Mesenteric fat pad (tissue), 1 donor: ENCODE measurements around the gene AEN. TPM values are rescaled to one million over a fixed set of nuclear protein-coding genes. Genes with fewer than 3 reads are reported as not detected.

ENCODE experiments used
- DNase-seq: peaks from one replicate; pipeline ENCODE4 v3.0.0-alpha.2; 2020; ENCODE audit warnings: low spot score
- total RNA-seq: library from RNA; stranded (reverse); fragmentation: NEBNext Ultra II Directional; extraction: Animal tissue kit (Norgen Biotek cat#: 25700); gene quantifications from one replicate; pipeline ENCODE4 v1.2.1, GENCODE V29; 2021
- donor health status: DM: yes; HTN: yes; CAD: no.

AEN gene
- total RNA-seq, 1 donor from 2014 or later = 23.3 TPM

GRCh38 chr15:88648357-88649214 is 27.4 kb downstream of the AEN start:
- DNase-seq = peak; percentile 88

GRCh38 chr15:88649286-88649733 is 28.2 kb downstream of the AEN start:
- peak; percentile 86 for DNase-seq

GRCh38 chr15:88649753-88650551 is 28.8 kb downstream of the AEN start:
- peak; percentile 74 for DNase-seq

DNA sequence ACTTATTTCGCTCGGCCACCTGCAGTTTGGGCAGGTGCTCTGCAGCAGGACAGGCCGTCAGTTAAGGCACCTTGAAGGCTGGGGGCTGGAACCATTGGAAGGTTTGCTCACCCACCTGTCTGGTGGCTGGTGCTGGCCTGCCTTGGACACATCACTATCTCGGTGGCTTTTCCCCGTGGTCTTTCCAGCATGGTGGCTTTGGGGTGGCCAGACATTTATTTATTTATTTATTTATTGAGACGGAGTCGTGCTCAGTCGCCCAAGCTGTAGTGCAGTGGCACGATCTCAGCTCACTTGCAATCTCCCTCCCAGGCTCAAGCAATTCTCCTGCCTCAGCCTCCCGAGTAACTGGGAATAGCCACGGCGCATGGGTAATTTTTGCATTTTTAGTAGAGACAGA is 29.4 kb downstream of the AEN start:
- peak; percentile 72 for DNase-seq

DNA sequence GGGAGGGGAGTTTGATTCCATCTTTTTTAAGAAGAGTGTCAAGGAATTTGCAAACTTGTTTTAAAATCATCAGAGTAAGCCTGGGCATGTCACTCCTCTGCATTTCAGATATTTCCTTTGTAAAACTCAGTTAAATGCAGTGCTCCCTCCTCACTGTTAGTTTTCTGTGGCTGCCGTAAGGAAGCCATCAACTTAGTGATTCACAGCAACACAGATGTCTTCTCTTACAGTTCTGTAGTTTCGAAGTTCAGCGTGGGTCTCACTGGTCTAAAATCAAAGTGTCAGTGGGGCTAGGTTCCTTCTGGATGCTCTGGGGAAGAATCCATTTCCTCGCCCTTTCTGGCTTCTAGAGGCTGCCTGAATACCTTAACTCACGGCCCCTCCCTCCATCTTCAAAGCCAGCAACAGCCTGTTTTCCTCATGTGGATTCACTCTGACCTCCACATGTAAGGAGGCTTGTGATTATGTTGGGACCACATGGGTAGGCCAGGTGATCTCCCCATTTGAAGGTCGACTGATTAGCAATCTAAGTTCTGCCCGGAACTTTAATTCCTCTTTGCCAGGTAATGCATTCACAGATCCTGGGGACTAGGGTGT is 30.1 kb downstream of the AEN start:
- peak; percentile 20 for DNase-seq

- DNase-seq = peak; percentile 84
These were observed 30.8 kb downstream of the AEN start for GRCh38 chr15:88651971-88652370.

DNA sequence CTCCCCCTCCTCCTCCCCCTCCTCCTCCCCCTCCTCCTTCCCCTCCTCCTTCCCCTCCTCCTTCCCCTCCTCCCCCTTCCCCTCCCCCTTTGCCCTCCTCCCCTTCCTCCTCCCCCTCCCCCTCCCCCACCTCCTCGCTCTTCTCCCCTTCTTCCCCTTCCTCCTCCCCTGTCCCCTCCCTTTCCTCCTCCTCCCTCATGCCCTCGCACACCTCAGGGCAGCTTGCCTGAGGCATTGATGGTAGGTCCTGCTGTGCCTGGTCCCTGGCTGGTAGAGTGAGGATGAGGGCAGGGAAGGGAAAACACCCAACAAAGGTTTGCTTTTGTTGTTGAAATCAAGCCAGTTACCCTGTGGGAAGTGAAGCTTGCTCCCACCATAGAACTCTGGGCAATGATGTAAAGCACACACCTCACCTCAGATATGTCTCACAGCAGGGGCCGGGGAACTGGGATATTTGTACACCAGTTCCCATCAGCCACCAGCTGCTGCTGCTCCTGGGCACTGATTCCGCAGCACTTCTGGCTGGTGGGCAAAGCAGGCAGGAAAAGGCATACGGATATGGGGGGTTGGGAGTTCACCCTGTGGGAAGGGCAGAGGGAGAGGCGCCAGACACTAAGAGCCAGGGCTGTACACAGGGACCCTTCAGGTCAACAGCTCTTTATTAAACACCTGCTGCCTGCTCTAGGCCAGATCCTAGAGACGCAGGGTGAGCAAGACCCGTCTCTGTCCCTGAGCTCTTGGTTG is 31.5 kb downstream of the AEN start:
- peak; percentile 30 for DNase-seq

- peak; percentile 60 for DNase-seq
These were observed 32.3 kb downstream of the AEN start for GRCh38 chr15:88653200-88654064.

DNA sequence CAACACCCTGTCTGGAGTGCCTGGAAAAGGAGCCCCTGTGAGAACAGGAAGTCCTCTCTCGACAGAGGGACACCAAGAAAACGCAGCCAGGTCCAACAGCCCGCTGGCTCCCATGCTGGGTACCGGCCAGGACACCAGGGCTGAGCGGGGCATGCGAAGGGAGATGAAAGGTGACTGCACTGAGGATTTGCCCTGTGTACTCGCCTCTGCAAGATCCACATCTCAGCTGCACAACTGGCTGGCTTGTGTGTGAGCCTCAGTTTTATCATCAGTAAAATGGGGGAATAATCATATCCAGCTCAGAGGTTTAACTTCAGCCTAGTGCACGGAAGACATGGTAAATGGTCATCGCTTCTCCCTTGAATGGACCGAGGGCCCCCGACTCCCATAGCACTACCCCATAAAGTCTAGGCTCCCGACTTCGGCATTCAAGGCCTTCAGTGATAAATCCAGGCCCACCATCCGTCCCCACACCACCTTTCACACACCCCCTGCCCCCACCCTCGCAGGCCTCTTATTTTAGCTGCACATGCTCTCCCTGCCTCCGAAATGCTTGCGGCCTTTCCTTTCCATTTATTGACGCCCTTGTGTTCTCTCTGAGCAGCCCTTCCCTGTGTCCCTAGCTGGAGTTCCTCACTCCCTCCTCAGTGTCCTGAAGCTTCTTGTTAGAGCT is 33.4 kb downstream of the AEN start:
- DNase-seq = peak; percentile 55

DNA sequence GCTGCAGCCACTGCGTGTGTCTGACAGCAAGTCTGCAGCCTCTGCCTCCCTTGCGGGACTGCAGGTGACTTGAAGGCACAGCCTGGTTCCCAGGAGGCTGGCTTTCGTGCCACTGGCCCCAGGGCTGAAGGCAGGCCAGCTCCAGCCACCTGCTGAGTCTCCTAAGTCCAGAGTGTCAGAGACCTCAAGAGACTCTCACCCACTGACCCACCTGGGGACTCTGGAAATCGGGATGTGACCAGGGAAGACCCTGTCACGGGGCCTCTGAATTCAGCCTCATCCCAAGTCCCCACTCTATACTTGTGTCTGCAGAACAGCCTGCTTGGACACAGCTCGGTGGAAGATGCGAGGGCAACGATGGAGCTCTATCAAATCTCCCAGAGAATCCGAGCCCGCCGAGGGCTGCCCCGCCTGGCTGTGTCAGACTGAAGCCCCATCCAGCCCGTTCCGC is 34.0 kb downstream of the AEN start:
- DNase-seq = peak; percentile 89

- DNase-seq = peak; percentile 49
These were observed 34.8 kb downstream of the AEN start for GRCh38 chr15:88655800-88656488.

GRCh38 chr15:88656760-88657221 is 35.7 kb downstream of the AEN start:
- DNase-seq = peak; percentile 88

GRCh38 chr15:88657326-88658069 is 36.4 kb downstream of the AEN start:
- peak; percentile 80 for DNase-seq

DNA sequence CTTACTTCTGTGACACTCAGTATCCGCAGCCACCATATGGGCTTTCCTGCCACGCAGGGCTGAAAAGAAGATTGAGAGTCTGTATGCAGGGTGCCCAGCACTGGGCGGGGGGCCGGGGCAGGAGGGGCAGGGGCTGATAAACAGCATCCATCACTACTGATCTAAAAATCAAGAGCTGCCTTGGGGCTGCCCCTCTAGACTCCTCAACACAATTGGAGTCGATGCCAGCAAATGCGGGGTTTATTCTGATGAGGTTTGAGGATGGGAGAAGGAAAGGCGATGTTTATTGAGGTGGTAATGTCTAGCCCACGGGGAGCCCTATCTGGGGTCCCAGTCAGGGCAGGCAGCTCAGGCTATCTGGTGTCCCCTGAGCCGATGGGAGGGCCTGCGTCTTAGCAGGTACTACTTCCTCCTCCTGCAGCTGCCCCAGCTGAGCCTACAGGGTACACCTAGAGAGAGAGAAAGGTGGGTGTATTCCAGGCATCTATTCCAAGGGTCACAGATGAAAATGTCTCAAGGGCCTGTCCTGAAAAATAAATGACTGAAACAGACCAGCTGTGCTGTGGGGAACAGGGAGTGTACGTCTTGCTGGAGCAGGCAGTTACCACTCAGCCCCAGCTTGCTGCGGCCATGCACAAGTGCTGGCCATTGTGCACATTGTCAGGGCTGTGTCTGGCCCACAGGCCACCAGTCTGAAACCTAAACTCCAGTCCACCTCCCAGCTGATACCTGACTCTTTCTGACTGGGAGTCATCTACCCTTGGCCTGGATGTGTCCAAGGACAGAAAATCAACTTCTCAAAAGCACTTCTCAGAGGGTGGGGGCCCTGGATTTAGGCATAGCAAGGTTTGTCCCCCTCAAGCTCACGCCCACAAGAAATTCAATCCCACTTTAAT is 37.2 kb downstream of the AEN start:
- DNase-seq = peak; percentile 72

GRCh38 chr15:88658972-88659931 is 38.1 kb downstream of the AEN start:
- peak; percentile 76 for DNase-seq
